ENCODE measurements around the gene ZRSR2.

DNA sequence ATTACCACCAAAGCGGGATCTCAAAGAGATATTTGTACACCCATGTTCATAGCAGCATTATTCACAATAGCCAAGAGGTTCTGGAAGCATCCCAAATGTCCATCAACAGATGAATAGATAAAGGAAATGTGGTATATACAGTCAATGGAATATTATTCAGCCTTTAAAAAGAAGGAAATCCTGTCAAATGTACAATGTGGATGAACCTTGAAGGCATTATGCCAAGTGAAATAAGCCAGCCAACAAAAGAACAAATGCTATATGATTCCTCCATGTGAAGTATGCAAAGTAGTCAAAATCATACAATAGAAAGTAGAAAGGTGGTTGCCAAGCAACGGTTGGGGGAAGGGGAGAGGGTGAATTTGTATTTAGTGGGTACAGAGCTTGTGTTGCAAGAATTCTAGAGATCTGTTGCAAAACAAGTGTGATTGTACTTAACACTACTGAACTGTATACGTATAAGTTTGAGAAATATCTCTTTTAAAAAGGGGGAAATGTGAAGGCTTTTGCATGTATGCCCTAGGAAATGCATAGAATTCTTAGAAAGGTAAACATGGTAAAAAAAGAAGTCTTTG lies 5.0 kb upstream of the ZRSR2 start:
- TF ChIP-seq, protein P1, sequence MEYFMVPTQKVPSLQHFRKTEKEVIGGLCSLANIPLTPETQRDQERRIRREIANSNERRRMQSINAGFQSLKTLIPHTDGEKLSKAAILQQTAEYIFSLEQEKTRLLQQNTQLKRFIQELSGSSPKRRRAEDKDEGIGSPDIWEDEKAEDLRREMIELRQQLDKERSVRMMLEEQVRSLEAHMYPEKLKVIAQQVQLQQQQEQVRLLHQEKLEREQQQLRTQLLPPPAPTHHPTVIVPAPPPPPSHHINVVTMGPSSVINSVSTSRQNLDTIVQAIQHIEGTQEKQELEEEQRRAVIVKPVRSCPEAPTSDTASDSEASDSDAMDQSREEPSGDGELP (IDR thresholded peaks at IDR 0.05; ENCODE audit: borderline replicate concordance, low read depth), result no peak
- TF ChIP-seq, protein P2, sequence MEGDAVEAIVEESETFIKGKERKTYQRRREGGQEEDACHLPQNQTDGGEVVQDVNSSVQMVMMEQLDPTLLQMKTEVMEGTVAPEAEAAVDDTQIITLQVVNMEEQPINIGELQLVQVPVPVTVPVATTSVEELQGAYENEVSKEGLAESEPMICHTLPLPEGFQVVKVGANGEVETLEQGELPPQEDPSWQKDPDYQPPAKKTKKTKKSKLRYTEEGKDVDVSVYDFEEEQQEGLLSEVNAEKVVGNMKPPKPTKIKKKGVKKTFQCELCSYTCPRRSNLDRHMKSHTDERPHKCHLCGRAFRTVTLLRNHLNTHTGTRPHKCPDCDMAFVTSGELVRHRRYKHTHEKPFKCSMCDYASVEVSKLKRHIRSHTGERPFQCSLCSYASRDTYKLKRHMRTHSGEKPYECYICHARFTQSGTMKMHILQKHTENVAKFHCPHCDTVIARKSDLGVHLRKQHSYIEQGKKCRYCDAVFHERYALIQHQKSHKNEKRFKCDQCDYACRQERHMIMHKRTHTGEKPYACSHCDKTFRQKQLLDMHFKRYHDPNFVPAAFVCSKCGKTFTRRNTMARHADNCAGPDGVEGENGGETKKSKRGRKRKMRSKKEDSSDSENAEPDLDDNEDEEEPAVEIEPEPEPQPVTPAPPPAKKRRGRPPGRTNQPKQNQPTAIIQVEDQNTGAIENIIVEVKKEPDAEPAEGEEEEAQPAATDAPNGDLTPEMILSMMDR (CRISPR knock-in tag; IDR thresholded peaks at IDR 0.05), result no peak
- no peak for TF ChIP-seq DPF2 (CRISPR knock-in tag; IDR thresholded peaks at IDR 0.05; ENCODE audit: borderline replicate concordance, low read depth)

Data from HepG2 (cell line).